ENCODE results near the gene DYNC1I1.

DNA sequence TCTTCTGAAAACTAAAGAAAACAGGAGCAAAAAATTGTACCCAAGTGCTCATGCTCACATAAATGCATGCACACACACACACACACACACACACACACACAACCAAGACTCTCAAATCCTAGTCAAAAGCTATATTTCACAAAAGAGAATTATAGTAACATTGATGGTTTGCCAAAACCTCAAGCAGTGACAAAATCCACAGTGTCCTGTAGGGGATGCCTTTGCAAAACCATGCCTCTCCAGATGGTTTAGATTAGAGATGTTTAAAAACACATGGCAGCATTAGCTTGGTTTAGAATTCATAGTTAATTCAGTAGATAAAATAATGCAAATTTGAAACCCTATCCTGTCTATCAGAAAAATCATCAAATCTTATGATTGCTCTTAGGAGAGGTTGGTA, 232.2 kb downstream of the DYNC1I1 start:
- TF ChIP-seq CTCF (conservative IDR thresholded peaks at IDR 0.05) = no peak
- TF ChIP-seq EZH2 (IDR thresholded peaks at IDR 0.05; ENCODE audit: low read depth) = no peak
